ENCODE results near the gene PDGFD.

The PDGFD gene

DNA sequence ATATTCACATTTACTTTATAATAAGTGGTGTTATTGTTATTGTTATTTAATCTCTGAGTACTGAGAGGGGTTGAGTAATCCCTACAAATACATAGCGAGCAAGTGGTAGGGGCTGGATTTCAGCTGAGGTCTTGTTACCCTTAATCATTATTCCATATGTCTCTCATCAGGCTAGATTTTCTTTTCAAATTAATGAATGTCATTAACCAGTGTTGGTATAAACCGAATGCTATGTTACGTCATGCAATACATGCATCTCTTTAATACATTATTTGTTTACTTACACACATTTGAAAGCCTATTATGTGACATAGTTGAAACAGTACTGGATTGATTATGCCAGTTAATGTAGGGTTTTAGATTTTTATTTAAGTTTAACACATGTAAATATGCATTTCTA lies 18.9 kb downstream of the PDGFD start:
- no peak for DNase-seq (ENCODE audit: low read depth in 2 of 2)

DNA sequence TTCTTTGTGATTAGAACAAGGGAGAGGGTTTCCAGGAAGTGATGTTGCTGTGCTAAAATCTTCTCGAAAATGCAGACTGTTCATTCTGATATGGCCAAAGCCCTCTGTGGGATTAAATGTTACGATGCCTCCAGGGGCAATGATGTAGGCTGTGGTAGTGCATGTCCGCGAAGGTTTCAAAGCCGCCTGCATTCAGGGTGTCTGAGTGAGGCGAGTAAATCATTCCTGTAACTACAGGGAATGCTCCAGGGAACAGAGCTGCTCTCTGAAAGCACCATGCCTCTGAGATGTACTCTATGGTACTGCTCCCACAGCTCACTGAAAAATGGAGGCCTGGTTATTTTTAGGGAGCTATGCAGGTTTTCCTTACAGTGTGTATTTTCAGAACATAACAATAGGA lies 21.2 kb downstream of the PDGFD start:
- DNase-seq (ENCODE audit: low read depth in 2 of 2), result no peak

DNA sequence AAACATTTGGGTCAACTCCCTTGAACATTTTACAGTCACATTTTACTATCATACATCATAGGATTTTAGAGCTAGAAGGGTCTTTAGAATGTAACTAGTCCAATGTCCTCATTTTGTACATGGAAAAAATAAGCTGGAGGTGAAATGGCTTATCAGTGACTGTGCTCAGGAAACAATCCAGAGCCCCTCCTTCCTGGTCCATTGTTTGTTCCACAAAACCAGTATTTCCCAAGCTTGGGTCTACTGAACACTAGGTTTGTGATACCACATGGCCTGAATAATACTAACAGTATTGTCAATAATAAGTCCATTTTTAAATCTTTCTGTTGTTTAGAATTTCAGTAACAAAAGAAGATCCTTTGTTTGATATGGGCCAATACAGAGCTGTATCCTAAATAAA lies 27.1 kb downstream of the PDGFD start:
- DNase-seq (ENCODE audit: low read depth in 2 of 2), result no peak

DNA sequence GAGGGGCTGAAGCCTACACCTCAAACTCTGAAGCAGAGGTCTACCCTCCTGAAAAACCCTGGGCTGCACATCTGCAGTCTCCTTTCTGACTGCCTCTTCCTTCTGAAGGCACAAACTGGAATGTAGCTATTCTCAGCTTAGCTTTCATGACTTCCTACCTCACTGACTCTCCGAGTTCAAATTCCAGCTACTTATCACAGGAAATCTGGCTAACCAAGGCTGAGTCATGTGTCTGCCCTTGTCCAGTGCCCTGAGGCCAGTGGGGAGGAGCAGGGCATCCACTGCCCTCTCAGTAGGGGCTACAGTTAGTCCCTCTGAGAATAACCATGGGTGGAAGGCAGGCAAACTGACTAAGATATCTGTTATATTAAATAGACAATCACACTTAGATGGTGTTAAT lies 29.2 kb downstream of the PDGFD start:
- no peak for DNase-seq (ENCODE audit: low read depth in 2 of 2)

DNA sequence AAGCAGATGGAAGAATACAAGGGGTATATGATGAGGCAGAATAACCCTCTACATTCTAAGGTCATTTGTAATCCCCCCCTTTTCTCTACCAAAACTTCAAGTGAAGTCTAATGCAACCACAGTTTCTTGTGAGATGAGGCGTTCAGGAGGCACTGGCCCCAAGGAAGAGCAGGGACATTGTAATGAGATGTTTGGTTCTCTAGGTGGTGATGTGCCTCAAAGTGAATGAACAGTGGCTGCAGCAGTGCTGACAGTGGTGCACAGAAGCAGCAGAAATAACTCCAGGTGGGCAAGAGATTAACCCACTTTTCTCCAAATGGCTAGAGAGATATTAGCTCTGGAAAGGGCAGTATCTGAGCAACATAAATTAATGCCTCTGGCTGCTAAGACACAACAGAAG lies 33.8 kb downstream of the PDGFD start:
- DNase-seq (ENCODE audit: low read depth in 2 of 2), result no peak

DNA sequence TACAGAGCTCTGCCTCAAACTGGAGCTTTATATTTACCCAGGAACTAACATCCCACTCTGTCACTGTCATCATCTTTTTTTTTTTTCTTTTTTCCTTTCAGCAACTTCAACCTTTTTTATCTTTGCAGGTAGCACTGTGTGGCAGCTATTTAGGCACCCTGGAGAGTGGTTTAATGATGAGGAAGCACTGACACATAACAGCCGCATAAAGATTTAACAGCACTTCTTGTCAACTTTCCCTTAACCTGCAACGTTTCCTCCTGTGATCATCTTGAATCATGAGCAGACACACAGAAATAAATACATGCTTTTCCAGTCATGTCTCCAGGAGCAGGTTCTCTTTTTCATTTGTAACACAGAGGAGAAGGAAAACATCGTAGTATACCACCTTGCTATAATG lies 34.8 kb downstream of the PDGFD start:
- DNase-seq (ENCODE audit: low read depth in 2 of 2), result no peak

DNA sequence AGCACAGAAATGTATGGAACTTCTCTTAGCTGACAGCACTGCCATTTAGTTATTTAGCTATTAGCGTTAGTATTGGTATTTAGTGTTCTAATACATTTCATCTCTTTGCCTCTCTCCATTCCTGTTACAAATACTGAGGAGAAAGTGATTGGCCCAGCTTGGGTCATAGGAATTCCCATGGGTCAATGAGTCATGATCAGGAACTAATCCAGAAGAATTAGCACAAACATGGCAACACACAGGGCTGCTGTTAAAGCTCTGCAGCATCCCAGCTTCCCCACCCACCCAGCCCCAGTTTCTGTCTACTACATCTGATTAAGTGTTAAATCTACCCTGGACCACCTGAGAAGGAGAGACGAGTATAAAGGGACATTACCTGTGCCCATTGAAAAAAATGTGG lies 36.1 kb downstream of the PDGFD start:
- DNase-seq (ENCODE audit: low read depth in 2 of 2), result no peak

DNA sequence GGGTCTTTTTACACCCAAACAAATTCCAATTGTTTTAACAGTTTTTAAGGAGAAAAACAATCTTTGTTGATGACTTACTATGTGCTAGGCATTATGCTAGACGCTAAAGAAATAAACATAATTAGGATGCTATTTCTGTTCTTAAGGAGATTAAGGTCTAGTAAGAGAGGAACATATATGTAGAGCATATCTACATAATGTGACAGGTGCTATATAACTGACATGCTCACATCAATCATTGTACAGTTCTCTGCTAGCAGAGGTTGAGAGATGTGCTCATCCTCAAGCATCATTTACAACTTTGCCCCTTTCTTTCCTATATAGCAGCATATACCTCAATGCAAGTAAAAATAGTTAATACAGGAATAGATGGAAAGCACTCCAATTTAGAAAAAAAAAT lies 37.5 kb downstream of the PDGFD start:
- DNase-seq (ENCODE audit: low read depth in 2 of 2), result no peak

DNA sequence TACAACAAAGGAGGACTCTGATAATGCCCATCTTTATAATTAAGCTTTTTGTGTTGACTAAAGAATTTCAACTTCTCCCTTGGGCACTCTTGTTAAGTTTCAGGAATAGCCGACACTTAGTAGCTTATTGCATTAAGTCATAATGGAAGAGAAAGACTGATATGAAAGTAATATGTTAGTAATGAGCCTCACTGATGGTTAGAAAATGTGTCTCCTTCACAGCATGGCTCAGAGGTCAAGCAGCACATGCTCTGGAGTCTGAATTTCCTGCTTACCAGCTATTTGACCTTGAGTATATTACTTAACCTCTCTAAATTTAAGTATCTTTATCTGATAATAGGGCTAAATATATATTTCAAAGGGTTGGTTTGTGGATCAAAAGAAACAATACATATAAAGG lies 39.0 kb downstream of the PDGFD start:
- DNase-seq (ENCODE audit: low read depth in 2 of 2), result no peak

DNA sequence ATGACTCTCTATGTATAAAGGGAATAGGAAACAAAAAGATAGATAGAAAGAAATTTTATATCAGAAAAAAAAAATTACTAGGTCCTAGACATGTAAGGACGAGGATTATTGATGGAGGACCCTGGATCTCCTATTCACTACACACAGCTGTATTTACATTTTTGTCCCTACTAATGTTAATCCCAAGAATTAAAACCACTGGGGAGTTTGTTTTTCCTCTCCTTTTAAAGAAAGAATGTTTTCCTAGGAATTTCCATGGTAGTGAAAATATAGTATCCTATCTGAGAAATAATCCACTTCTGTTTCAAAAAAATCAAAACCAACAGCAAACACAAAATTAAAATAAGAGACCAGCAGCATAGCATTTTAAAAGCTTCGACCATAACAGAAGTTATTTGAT lies 41.1 kb downstream of the PDGFD start:
- no peak for DNase-seq (ENCODE audit: low read depth in 2 of 2)

DNA sequence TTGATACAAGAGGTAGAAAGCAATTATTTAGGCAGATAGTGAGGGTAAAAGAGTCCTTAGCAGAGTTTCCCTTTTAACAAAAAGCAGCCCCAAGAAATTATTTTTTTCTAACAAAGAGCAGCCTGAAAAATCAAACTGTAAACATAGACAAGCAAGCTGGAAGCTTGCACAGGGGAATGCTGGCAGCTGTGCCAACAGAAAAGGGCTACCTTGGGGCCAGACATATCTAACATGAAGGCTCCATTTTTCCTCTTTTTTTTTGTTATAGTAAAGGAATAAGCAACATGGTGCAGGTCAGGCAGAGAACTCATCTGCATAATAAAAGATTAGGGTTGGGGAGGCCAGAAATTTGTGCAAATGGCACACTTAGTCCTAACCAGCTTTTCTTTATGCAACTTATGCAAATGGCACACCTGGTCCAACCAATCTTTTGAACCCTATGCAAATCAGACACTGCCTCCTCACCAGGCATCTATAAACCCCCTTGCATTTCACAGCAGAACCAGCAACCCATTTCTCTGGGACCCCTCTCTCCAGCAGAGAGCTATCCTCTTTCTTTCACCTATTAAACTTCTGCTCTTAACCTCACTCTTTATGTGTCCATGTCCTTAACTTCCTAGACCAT lies 41.8 kb downstream of the PDGFD start:
- DNase-seq (ENCODE audit: low read depth in 2 of 2), result no peak

DNA sequence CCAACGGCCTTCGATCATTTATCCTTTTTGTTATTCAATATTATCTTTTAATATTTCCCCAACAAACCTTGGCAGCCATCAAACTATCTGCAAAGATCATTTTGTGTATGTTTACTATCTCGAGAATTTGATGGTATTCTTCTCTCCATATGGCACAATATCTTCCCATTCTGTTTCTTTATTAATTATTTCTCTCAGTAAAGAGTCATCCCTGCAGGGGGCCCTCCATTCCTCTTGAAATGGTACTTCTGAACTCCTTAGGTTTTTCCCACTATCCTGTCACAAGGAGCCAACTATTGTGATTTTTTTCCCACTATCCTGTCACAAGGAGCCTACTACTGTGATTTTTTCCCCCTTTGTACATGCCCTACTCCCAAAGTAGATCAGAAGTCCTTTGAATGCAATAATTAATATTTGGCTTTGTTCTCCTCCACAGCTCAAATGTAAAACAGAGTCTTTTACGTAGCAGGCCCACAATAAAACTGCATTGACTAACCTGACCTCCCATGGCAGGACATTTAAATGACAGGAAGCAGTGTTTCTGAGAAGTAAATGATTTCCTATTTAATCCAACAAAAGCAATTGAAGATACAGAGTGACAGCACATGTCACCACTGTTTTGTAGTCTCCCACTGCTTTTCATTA lies 43.3 kb downstream of the PDGFD start:
- no peak for DNase-seq (ENCODE audit: low read depth in 2 of 2)

DNA sequence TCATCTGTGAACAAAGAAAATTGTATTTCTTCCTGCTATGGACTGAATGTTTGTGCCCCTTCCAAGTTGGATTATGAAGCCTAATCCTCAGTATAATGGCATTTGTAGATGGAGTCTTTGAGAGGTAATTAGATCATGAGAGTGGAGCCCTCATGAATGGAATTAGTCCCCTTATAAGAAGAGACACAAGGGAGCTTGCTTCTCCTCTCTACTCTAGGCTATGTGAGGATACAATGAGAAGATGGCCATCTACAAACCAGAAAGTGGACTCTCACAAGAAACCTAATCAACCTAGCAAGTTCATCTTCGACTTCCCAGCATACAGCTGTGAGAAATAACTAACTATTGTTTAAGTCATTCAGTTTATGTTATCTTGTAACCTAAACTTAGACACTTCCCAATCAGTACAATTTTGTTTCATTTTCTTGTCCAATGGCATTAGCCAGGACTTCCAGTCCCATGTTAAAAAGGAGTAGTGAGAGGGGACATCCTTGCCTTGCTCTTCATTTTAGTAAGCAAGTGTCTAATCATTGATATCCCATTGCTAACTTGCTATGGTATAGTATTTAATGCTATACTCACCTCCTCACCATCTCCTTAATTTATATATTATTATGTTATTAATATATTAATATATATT lies 45.7 kb downstream of the PDGFD start:
- no peak for DNase-seq (ENCODE audit: low read depth in 2 of 2)

DNA sequence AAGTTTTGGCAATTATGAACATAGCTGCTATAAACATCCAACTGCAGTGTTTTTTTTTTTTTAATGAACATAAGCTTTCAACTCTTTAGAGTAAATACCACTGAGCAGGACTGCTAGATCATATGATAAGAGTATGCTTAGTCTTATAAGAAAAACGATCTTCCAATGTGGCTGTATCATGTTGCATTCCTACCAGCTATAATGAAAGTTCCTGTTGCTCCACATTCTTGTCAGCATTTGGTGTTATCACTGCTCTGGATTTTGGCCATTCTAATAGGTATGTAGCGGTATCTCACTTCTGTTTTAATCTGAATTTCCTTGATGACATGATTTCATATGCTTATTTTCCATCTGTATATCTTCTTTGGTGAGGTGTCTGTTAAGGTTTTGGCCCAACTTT lies 50.4 kb downstream of the PDGFD start:
- DNase-seq (ENCODE audit: low read depth in 2 of 2), result no peak

DNA sequence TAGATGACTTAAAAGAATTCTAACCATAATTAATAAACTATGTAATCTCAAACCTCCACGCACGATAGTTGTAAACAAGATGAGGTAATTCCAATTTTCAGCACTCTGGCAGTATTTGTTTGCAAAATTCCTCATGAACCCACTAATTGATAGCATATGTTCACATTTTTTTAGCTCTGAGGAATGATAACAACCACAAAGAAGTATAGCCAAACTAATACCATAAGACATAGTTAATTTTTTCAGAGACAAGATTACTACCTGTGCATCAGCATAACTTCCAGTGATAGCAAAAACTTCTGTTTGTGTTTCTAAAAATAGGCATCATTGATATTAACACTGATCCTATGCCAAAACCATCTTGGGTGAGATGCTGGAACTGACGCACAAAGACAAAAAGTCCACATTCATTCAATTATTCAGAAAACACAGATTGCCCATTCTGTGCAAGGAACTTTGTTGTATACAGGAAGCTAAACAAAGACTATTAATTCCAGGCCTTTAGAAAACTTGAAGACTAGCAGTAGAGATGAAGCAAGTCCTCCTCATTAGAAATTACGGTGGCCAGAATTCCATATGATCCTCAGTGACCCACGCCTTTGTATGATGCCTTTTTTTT lies 57.7 kb downstream of the PDGFD start:
- DNase-seq (ENCODE audit: low read depth in 2 of 2), result no peak

DNA sequence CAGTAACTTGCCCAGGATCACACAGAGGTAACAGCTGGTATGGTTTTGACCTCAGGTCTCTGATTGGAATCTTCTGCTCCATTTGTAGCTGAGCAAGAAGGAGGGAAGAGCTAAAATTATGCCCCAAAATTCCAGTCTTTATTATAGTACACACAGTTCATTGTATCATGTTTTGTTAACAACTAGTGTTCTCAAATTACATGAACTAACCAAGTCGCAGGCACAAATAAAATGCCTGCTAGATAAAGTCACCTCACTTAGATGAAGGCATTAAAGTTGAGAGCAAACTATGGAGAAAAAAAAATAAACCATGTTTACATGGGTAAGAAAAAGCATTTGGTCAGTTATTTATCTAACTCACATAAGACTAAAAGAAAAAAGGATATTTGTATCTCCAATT lies 58.8 kb downstream of the PDGFD start:
- DNase-seq (ENCODE audit: low read depth in 2 of 2), result no peak

DNA sequence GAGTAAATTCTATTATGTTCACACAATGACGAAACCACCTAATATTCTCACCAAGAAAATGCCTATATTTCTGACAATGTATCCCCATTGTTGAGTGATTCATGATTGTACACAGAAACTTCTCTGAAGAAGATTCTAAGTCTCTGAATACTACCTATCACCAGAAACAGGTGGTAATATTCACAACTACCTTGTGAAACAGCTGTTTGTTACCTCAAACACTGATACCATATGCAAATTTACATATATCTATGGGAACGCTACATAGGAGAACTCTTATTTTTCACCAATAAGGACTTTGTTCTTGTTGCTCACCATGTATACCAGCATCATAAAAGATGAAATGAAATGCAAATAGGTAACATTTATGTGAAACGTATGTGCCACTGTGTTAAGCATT lies 59.3 kb downstream of the PDGFD start:
- DNase-seq (ENCODE audit: low read depth in 2 of 2), result no peak

DNA sequence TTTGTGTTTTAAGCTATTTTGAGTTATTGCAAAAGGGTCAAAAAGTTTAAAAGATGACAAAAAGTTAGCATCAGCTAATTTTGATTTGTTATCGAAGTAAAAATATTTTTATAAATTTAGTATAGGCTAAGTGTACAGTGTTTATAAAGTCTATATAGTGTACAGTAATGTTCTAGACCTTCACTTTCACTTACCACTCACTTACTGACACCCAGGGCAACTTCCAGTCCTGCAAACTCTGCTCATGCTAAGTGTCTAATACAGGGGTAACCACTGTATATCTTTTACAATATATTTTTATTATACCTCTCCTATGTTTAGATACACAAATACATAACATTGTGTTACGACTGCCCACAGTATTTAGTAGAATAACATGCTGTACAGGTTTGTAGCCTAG lies 59.7 kb downstream of the PDGFD start:
- no peak for DNase-seq (ENCODE audit: low read depth in 2 of 2)

DNA sequence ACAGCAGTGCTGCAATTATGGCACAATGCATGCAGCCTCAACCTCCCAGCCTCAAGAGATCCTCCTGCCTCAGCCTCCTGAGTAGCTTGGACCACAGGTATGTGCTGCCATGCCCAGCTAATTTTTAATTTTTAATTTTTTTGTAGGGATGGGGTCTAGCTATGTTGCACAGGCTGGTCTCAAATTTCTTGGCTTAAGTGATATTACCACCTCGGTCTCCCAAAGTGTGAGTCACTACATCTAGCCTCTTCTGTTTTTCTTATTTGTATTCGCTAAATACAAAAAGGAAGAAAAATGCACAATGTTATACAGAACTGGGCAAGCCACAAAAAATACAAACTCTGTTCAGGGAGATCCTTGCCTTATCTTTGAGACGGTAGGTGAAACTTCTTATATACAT lies 65.4 kb downstream of the PDGFD start:
- DNase-seq (ENCODE audit: low read depth in 2 of 2), result no peak

DNA sequence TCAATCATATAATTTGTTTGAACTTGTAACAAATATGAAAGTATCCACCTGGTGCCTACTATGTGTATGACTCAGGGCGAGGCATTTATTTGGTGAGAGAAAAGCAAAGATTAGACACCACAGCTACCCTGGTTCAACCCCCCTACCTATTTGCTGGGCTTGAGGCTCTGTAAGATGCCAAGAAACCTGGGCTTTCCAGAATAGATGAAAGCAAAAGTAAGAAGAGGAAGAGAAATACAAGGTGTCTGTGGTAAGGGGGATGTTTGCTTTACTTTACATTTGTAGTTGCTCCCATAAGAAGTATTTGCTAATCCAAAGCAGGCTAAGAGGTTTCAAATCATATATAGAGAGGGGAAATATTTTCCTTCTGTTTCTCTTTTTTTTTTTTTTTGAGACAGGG lies 65.8 kb downstream of the PDGFD start:
- no peak for DNase-seq (ENCODE audit: low read depth in 2 of 2)

DNA sequence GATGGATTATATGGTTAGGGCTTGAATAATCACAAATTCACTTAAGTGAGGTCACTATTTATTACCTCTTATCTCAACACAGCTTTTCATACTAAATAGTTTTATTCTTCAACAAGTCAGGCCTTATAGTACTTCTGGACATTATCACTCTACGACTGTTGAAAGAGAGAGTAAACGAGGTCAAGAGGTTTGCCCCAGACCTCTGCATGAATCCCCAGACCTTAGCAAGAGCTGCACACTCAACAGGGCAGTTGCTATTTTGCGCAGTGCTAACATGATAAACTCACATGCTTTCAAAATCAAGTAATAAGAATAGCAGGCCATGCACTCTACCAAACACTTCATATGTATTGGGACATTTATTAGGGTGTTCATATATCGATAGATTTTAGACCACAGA lies 67.0 kb downstream of the PDGFD start:
- no peak for DNase-seq (ENCODE audit: low read depth in 2 of 2)

DNA sequence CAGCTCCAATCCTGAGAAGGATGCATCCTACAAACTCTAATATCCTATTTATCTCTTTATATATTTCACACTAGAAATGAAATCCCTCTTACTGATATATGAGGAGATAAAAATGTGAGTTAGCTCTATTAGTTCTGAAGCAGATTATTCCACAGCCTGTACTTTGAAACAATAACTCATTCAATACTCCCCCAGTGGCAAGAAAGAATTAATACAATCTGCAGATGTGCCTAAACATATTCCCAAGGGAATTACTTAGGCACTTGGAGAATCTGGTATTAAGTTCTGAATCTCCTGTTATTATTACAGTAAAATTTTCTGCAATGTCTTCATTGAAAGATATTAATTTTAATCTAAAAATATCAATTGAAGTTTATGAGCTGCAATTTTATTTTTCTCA lies 68.2 kb downstream of the PDGFD start:
- DNase-seq (ENCODE audit: low read depth in 2 of 2), result no peak

DNA sequence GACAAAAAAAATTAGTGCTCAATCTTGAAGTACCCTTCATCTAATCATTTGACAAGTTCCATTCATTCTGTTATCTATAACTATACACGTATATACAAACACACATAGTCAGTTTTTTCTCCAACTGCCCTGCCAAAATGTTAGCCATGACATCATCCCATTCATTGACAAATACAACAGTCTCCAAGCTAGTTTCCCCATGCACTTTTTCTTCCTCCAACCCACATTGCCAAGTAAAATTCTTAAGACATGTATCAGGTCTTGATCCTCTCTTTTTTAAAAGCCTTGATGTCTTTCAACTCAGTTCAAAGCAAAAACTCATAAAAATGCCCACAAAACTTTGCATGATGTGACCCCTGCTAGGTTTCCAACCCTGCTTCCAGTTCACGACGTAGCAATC lies 69.4 kb downstream of the PDGFD start:
- no peak for DNase-seq (ENCODE audit: low read depth in 2 of 2)
